GM23338 (cell line): ENCODE results near the gene NUDT21. TPM values are rescaled to one million over a fixed set of nuclear protein-coding genes. Genes with fewer than 3 reads are reported as not detected.

Source experiments
- ATAC-seq: fragments of 200-7000 bp; cut with Tn5 transposase; 3 replicates; pipeline ENCODE4 v1.9.1; 2020
- DNase-seq: peaks from one replicate; pipeline ENCODE4 v3.0.0-alpha.2; 2015; ENCODE audit warnings: low spot score
- H2AFZ ChIP-seq: fragments of 200-600 bp; sonication (generic); 2 replicates; pipeline ENCODE4 v1.8.0; 2016; ENCODE audit warnings: antibody characterized with exemption, mild to moderate bottlenecking, moderate library complexity
- H3F3A ChIP-seq: fragments of 200-600 bp; sonication (generic); replicated peaks from 2 replicates; pipeline ENCODE4 v1.8.0; 2017; ENCODE audit warnings: antibody characterized with exemption, mixed run types, low read depth
- H3K27ac ChIP-seq: fragments of 200-600 bp; sonication (generic); 2 replicates; pipeline ENCODE4 v1.6.1; 2016; ENCODE audit warnings: low read depth
- H3K27me3 ChIP-seq: fragments of 200-600 bp; sonication (generic); 2 replicates; pipeline ENCODE4 v1.8.0; 2016; ENCODE audit warnings: mild to moderate bottlenecking, mixed run types, moderate library complexity; ENCODE audit not compliant: insufficient read depth
- H3K36me3 ChIP-seq: fragments of 200-600 bp; sonication (generic); 2 replicates; pipeline ENCODE4 v1.8.0; 2016; ENCODE audit warnings: mild to moderate bottlenecking; ENCODE audit not compliant: insufficient read depth
- H3K4me1 ChIP-seq: fragments of 200-600 bp; sonication (generic); 2 replicates; pipeline ENCODE4 v1.8.0; 2016; ENCODE audit warnings: mild to moderate bottlenecking, moderate library complexity; ENCODE audit not compliant: insufficient read depth
- H3K4me2 ChIP-seq: fragments of 200-600 bp; sonication (generic); 2 replicates; pipeline ENCODE4 v1.7.1; 2017; ENCODE audit warnings: mixed run types
- H3K4me3 ChIP-seq: fragments of 200-600 bp; sonication (generic); 2 replicates; pipeline ENCODE4 v1.6.1; 2016; ENCODE audit warnings: mixed run types
- H3K79me2 ChIP-seq: fragments of 200-600 bp; sonication (generic); replicated peaks from 2 replicates; pipeline ENCODE4 v1.8.0; 2017; ENCODE audit warnings: mild to moderate bottlenecking; ENCODE audit not compliant: insufficient read depth
- H3K9me2 ChIP-seq: fragments of 200-600 bp; sonication (generic); 2 replicates; pipeline ENCODE4 v1.8.0; 2017; ENCODE audit not compliant: insufficient read depth
- H4K20me1 ChIP-seq: fragments of 200-600 bp; sonication (generic); replicated peaks from 2 replicates; pipeline ENCODE4 v1.8.0; 2017; ENCODE audit warnings: mild to moderate bottlenecking; ENCODE audit not compliant: insufficient read depth
- H3K27ac Mint-ChIP-seq: 2 replicates; pipeline ENCODE4 v1.8.0; 2020; ENCODE audit warnings: inconsistent platforms, mild to moderate bottlenecking, moderate library complexity, mixed read lengths
- H3K27me3 Mint-ChIP-seq: 3 replicates; pipeline ENCODE4 v1.8.0; 2022; ENCODE audit warnings: low read depth, mild to moderate bottlenecking, moderate library complexity, mixed read lengths, inconsistent platforms; ENCODE audit not compliant: insufficient read depth, poor library complexity
- H3K36me3 Mint-ChIP-seq: 3 replicates; pipeline ENCODE4 v1.8.0; 2021; ENCODE audit warnings: low read depth, mild to moderate bottlenecking, inconsistent platforms, moderate library complexity, mixed read lengths
- H3K4me1 Mint-ChIP-seq: 3 replicates; pipeline ENCODE4 v1.8.0; 2020; ENCODE audit warnings: mild to moderate bottlenecking, inconsistent platforms, mixed read lengths
- H3K4me3 Mint-ChIP-seq: 3 replicates; pipeline ENCODE4 v1.8.0; 2021; ENCODE audit warnings: moderate library complexity, mild to moderate bottlenecking, inconsistent platforms, mixed read lengths
- H3K9me3 Mint-ChIP-seq: 3 replicates; pipeline ENCODE4 v1.8.0; 2020; ENCODE audit warnings: moderate library complexity, mild to moderate bottlenecking, inconsistent platforms, mixed read lengths
- CREB1 ChIP-seq: fragments of 250-450 bp; sonication (Bioruptor Pico); IDR thresholded peaks from 2 replicates; pipeline ENCODE4 v1.5.0; 2020; ENCODE audit warnings: low read depth, mild to moderate bottlenecking, moderate library complexity
- EZH2phosphoT487 ChIP-seq: fragments of 200-600 bp; sonication (generic); IDR thresholded peaks from one replicate; pipeline ENCODE4 v1.8.1; 2018; ENCODE audit warnings: antibody characterized with exemption; ENCODE audit not compliant: unreplicated experiment
- JUNB ChIP-seq: IDR thresholded peaks from one replicate; pipeline ENCODE4 v1.6.1; 2016; ENCODE audit warnings: antibody characterized with exemption; ENCODE audit not compliant: unreplicated experiment
- STAT1 ChIP-seq: IDR thresholded peaks from one replicate; pipeline ENCODE4 v1.6.1; 2016; ENCODE audit warnings: antibody characterized with exemption; ENCODE audit not compliant: unreplicated experiment
- ZNF114 ChIP-seq: fragments of 250-450 bp; sonication (Bioruptor Pico); IDR thresholded peaks from 2 replicates; pipeline ENCODE4 v1.5.0; 2020; ENCODE audit warnings: mild to moderate bottlenecking, moderate library complexity
- ZNF331 ChIP-seq: fragments of 250-450 bp; sonication (Bioruptor Pico); IDR thresholded peaks from 2 replicates; pipeline ENCODE4 v1.5.0; 2020; ENCODE audit warnings: low read depth, mild to moderate bottlenecking, moderate library complexity
- polyA plus RNA-seq: library from polyadenylated mRNA; unstranded; fragments of >200 nt; fragmentation: Nextera tagmentation; extraction: Ambion mirVana; gene quantifications from 2 replicates; pipeline ENCODE4 v1.2.1, GENCODE V29; 2016
- total RNA-seq: library from RNA; depleted of rRNA; stranded (reverse); fragments of >200 nt; shearing (Covaris generic); gene quantifications from 2 replicates; pipeline ENCODE4 v1.2.3, GENCODE V29; 2014
- TF ChIP-seq, protein P1 (sequence below): fragments of 250-450 bp; sonication (Bioruptor Pico); IDR thresholded peaks from 2 replicates; pipeline ENCODE4 v1.5.0; 2020; ENCODE audit warnings: mild to moderate bottlenecking, moderate library complexity
- TF ChIP-seq, protein P2 (sequence below): IDR thresholded peaks from one replicate; pipeline ENCODE4 v1.6.1; 2018; ENCODE audit warnings: antibody characterized with exemption; ENCODE audit not compliant: unreplicated experiment
- TF ChIP-seq, protein P3 (sequence below), 2 experiments: fragments of 200-600 bp in 1 of 2; sonication (generic) in 1 of 2; conservative IDR thresholded peaks; 2 replicates each; pipeline versions ENCODE4 v1.5.1 to v1.6.1; 2016 to 2017; ENCODE audit warnings: antibody characterized with exemption in 2 of 2, low read depth in 2 of 2, mild to moderate bottlenecking in 2 of 2, moderate library complexity in 1 of 2

The NUDT21 gene
- total and polyA plus RNA-seq, 2 experiments from 2014 or later: 83.4 to 132 TPM

DNA sequence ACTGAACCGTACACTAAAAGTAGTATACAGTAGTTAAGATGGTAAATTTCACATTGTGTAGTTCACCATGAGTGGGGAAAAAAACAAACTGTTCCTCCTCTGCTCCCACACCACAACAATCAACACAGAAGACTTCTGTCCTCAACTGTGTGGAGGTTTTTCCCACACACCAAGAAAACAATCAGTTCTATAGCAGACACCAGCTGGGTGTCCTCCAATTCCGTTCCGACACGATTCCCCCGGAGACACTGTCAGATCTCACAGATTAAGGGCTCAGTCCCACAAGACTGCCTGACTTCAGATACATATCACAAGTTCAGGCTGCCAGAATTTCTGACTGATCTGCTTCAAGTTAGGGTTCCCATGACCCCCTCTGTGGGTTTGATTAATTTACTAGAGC, 36.9 kb upstream of the NUDT21 start (continued):
- TF ChIP-seq, protein P1, sequence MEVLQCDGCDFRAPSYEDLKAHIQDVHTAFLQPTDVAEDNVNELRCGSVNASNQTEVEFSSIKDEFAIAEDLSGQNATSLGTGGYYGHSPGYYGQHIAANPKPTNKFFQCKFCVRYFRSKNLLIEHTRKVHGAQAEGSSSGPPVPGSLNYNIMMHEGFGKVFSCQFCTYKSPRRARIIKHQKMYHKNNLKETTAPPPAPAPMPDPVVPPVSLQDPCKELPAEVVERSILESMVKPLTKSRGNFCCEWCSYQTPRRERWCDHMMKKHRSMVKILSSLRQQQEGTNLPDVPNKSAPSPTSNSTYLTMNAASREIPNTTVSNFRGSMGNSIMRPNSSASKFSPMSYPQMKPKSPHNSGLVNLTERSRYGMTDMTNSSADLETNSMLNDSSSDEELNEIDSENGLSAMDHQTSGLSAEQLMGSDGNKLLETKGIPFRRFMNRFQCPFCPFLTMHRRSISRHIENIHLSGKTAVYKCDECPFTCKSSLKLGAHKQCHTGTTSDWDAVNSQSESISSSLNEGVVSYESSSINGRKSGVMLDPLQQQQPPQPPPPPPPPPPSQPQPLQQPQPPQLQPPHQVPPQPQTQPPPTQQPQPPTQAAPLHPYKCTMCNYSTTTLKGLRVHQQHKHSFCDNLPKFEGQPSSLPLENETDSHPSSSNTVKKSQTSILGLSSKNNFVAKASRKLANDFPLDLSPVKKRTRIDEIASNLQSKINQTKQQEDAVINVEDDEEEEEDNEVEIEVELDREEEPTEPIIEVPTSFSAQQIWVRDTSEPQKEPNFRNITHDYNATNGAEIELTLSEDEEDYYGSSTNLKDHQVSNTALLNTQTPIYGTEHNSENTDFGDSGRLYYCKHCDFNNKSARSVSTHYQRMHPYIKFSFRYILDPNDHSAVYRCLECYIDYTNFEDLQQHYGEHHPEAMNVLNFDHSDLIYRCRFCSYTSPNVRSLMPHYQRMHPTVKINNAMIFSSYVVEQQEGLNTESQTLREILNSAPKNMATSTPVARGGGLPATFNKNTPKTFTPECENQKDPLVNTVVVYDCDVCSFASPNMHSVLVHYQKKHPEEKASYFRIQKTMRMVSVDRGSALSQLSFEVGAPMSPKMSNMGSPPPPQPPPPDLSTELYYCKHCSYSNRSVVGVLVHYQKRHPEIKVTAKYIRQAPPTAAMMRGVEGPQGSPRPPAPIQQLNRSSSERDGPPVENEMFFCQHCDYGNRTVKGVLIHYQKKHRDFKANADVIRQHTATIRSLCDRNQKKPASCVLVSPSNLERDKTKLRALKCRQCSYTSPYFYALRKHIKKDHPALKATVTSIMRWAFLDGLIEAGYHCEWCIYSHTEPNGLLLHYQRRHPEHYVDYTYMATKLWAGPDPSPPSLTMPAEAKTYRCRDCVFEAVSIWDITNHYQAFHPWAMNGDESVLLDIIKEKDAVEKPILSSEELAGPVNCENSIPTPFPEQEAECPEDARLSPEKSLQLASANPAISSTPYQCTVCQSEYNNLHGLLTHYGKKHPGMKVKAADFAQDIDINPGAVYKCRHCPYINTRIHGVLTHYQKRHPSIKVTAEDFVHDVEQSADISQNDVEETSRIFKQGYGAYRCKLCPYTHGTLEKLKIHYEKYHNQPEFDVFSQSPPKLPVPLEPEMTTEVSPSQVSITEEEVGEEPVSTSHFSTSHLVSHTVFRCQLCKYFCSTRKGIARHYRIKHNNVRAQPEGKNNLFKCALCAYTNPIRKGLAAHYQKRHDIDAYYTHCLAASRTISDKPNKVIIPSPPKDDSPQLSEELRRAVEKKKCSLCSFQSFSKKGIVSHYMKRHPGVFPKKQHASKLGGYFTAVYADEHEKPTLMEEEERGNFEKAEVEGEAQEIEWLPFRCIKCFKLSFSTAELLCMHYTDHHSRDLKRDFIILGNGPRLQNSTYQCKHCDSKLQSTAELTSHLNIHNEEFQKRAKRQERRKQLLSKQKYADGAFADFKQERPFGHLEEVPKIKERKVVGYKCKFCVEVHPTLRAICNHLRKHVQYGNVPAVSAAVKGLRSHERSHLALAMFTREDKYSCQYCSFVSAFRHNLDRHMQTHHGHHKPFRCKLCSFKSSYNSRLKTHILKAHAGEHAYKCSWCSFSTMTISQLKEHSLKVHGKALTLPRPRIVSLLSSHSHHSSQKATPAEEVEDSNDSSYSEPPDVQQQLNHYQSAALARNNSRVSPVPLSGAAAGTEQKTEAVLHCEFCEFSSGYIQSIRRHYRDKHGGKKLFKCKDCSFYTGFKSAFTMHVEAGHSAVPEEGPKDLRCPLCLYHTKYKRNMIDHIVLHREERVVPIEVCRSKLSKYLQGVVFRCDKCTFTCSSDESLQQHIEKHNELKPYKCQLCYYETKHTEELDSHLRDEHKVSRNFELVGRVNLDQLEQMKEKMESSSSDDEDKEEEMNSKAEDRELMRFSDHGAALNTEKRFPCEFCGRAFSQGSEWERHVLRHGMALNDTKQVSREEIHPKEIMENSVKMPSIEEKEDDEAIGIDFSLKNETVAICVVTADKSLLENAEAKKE: no peak
- TF ChIP-seq STAT1: no peak
- TF ChIP-seq, protein P2, sequence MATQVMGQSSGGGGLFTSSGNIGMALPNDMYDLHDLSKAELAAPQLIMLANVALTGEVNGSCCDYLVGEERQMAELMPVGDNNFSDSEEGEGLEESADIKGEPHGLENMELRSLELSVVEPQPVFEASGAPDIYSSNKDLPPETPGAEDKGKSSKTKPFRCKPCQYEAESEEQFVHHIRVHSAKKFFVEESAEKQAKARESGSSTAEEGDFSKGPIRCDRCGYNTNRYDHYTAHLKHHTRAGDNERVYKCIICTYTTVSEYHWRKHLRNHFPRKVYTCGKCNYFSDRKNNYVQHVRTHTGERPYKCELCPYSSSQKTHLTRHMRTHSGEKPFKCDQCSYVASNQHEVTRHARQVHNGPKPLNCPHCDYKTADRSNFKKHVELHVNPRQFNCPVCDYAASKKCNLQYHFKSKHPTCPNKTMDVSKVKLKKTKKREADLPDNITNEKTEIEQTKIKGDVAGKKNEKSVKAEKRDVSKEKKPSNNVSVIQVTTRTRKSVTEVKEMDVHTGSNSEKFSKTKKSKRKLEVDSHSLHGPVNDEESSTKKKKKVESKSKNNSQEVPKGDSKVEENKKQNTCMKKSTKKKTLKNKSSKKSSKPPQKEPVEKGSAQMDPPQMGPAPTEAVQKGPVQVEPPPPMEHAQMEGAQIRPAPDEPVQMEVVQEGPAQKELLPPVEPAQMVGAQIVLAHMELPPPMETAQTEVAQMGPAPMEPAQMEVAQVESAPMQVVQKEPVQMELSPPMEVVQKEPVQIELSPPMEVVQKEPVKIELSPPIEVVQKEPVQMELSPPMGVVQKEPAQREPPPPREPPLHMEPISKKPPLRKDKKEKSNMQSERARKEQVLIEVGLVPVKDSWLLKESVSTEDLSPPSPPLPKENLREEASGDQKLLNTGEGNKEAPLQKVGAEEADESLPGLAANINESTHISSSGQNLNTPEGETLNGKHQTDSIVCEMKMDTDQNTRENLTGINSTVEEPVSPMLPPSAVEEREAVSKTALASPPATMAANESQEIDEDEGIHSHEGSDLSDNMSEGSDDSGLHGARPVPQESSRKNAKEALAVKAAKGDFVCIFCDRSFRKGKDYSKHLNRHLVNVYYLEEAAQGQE: no peak
- TF ChIP-seq ZNF331 (CRISPR knock-in tag): no peak
- no peak for TF ChIP-seq EZH2phosphoT487

DNA sequence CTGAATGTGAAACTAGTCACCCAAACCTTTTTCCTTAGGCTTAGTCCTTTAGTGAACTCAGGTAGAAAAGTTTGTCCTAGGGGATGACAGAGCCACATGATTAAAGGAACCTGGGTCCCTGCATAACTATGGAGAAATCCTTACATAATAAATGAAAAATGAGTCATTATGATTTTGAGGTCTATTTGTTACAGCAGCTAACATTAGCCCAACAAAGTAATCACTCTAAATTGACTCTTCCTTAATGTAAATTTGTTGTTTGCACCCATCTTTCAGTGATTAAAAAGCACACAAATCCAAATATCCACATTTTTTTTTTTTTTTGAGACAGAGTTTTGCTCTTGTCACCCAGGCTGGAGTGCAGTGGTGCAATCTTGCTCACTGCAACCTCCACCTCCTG, 32.3 kb upstream of the NUDT21 start:
- no peak overlapping the region for H3K27ac ChIP-seq
- no peaks in the 10 kb centered on the region for H3F3A ChIP-seq
- Mint-ChIP-seq H3K4me3 (no peak overlapping the region), H3K4me1 (no peaks in the 10 kb centered on the region; the same call in 2 of the 3 replicates), H3K27me3 (peaks cover 2% of the 10 kb centered on the region), H3K36me3 (peaks cover 4% of the 10 kb centered on the region; the same call in 2 of the 3 replicates), H3K9me3 (no peaks in the 10 kb centered on the region), H3K27ac (no peak overlapping the region)
- no peak overlapping the region for H3K4me3 ChIP-seq
- ATAC-seq (no peak), DNase-seq (no peak)
- no peaks in the 10 kb centered on the region for H3K4me1 ChIP-seq
- H3K27me3 ChIP-seq: no peaks in the 10 kb centered on the region
- no peak overlapping the region for H3K4me2 ChIP-seq
- H3K36me3 ChIP-seq: no peaks in the 10 kb centered on the region
- no peaks in the 10 kb centered on the region for H3K79me2 ChIP-seq
- H3K9me2 ChIP-seq: no peaks in the 10 kb centered on the region
- no peak overlapping the region for H2AFZ ChIP-seq
- H4K20me1 ChIP-seq: no peaks in the 10 kb centered on the region
- TF ChIP-seq CREB1 (CRISPR knock-in tag) (no peak), ZNF114 (CRISPR knock-in tag) (no peak), STAT1 (no peak), ZNF331 (CRISPR knock-in tag) (no peak), JUNB (no peak)
- TF ChIP-seq, protein P2: no peak
- TF ChIP-seq, protein P3, sequence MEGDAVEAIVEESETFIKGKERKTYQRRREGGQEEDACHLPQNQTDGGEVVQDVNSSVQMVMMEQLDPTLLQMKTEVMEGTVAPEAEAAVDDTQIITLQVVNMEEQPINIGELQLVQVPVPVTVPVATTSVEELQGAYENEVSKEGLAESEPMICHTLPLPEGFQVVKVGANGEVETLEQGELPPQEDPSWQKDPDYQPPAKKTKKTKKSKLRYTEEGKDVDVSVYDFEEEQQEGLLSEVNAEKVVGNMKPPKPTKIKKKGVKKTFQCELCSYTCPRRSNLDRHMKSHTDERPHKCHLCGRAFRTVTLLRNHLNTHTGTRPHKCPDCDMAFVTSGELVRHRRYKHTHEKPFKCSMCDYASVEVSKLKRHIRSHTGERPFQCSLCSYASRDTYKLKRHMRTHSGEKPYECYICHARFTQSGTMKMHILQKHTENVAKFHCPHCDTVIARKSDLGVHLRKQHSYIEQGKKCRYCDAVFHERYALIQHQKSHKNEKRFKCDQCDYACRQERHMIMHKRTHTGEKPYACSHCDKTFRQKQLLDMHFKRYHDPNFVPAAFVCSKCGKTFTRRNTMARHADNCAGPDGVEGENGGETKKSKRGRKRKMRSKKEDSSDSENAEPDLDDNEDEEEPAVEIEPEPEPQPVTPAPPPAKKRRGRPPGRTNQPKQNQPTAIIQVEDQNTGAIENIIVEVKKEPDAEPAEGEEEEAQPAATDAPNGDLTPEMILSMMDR (conservative IDR thresholded peaks at IDR 0.05; ENCODE audit: low read depth in 2 of 2): no peak
